Activated naive CD4-positive, alpha-beta T cell treated with Interleukin-2 at 50 U/mL for 16 hours (primary cell): ENCODE data around the gene GPC5.
"Not testable (repeated sequence)": the region's sequence is repeated elsewhere in the genome, so short reads cannot be mapped to it uniquely, and the experiment has no call there.

Source experiments
- DNase-seq: peaks from one replicate; pipeline ENCODE4 v3.0.0-alpha.2; 2020

Gene GPC5

GRCh38 chr13:91369441-91369831 is 29.0 kb upstream of the GPC5 start:
- DNase-seq: peak; percentile 32

- no peak for DNase-seq
These were observed 27.9 kb upstream of the GPC5 start for GRCh38 chr13:91370501-91370900.

GRCh38 chr13:91372911-91373310 is 25.5 kb upstream of the GPC5 start:
- no peak for DNase-seq

- no peak for DNase-seq
These were observed 23.2 kb upstream of the GPC5 start for GRCh38 chr13:91375116-91375729.

GRCh38 chr13:91381371-91381770 is 17.1 kb upstream of the GPC5 start:
- no peak for DNase-seq

- no peak for DNase-seq
These were observed 14.6 kb upstream of the GPC5 start for GRCh38 chr13:91383836-91384235.

- no peak for DNase-seq
These were observed 13.5 kb upstream of the GPC5 start for GRCh38 chr13:91384896-91385295.

- no peak for DNase-seq
These were observed 9.2 kb upstream of the GPC5 start for GRCh38 chr13:91389186-91389585.

GRCh38 chr13:91397595-91397994 is 826 bp upstream of the GPC5 start:
- no peak for DNase-seq

GRCh38 chr13:91399189-91400062 is 1.0 kb downstream of the GPC5 start:
- DNase-seq: no peak

GRCh38 chr13:91400063-91400399 is 1.6 kb downstream of the GPC5 start:
- DNase-seq: no peak

GRCh38 chr13:91400671-91401070 is 2.2 kb downstream of the GPC5 start:
- no peak for DNase-seq

GRCh38 chr13:91401920-91402319 is 3.5 kb downstream of the GPC5 start:
- no peak for DNase-seq

GRCh38 chr13:91405240-91405639 is 6.8 kb downstream of the GPC5 start:
- no peak for DNase-seq

GRCh38 chr13:91406619-91407018 is 8.2 kb downstream of the GPC5 start:
- DNase-seq: no peak

- DNase-seq: no peak
These were observed 10.6 kb downstream of the GPC5 start for GRCh38 chr13:91408971-91409370.

- DNase-seq: not testable (repeated sequence)
These were observed 18.2 kb downstream of the GPC5 start for GRCh38 chr13:91416579-91416978.

GRCh38 chr13:91417660-91418325 is 19.4 kb downstream of the GPC5 start:
- DNase-seq: no peak

GRCh38 chr13:91426913-91427312 is 28.5 kb downstream of the GPC5 start:
- no peak for DNase-seq

- not testable (repeated sequence) for DNase-seq
These were observed 40.3 kb downstream of the GPC5 start for GRCh38 chr13:91438674-91439073.

- no peak for DNase-seq
These were observed 52.5 kb downstream of the GPC5 start for GRCh38 chr13:91450913-91451312.

- DNase-seq: no peak
These were observed 56.2 kb downstream of the GPC5 start for GRCh38 chr13:91454666-91455065.

GRCh38 chr13:91456837-91457236 is 58.4 kb downstream of the GPC5 start:
- DNase-seq: no peak

- no peak for DNase-seq
These were observed 61.1 kb downstream of the GPC5 start for GRCh38 chr13:91459485-91459884.
